GM21360 (cell line): ENCODE measurements around the gene MMS19.
"Not testable (repeated sequence)": the region's sequence is repeated elsewhere in the genome, so short reads cannot be mapped to it uniquely, and the experiment has no call there.

Source experiments
- ATAC-seq: cut with Tn5 transposase; IDR thresholded peaks from one replicate; pipeline ENCODE4 v1.9.1; 2021; ENCODE audit warnings: mild to moderate bottlenecking, moderate library complexity; ENCODE audit not compliant: unreplicated experiment

MMS19 gene

DNA sequence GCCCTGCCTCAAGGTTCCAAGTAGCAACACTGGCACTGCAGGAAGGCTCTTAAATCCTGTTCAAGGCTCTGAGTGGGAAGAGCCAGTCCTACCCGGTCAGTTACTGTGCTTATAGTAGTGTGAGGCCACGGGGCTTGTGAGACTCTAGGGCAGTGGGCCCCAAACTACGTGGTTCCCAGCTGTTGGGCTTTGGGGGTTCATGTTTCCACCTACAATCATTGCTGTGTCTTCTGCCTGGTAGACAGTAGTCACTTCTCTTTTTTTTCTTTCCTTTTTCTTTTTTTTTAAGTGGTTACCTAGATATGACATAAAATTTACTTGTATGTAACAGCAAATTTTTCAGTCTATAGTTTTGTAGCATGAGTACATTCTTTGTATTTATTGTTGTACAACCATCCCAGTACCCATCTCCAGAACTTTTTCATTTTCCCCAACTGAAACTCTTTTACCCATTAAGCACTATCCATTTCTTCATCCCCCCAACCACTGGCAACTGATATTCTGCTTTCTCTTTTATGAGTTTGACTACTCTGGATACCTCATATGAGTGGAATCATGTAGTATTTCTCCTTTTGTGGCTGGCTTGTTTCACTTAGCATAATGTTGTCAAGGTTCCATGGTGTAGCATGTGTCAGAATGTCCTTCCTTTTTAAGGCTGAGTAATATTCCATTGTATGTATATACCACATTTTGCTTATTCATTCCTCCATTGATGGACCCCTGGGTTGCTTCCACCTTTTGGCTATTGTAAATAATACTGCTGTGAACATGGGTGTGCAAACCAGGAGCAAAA is 8.2 kb upstream of the MMS19 start:
- no peak for ATAC-seq

DNA sequence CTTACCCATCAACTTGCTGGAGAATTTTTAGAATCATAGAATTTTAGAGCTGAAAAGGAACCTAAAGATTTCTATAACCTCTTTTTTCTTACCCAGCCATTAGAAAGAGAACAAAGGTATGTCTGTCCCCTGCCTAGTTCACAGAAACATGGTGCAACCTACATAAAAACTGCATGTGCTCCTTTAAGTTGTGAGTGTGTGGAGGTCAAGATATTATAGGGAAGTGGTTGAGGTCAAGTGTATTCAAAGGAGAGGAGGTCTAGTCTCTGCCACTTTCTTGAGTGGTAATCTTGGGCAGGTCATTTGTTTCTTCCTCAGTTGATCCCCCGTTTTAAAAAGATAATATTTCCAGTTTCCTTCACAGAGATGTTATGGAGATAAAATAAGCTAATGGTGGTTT is 6.9 kb upstream of the MMS19 start:
- ATAC-seq, result no peak

- ATAC-seq, result no peak
Measured at GRCh38 chr10:97503406-97503805, 5.2 kb upstream of the MMS19 start.

GRCh38 chr10:97502916-97503315 is 4.7 kb upstream of the MMS19 start:
- ATAC-seq, result no peak

DNA sequence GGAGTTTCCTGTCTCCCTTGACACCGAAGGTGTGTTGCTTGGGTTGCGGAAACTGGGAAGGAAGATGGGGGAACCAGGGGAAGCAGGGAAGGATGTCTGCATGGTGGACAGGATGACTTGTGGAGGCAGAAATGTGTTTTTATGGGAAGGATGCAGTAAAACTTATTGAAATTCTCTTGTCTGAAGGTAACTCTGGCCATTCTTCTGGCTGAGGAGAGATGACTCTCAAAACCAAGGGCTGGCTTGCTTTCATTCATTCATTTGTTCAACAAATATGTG is 2.0 kb upstream of the MMS19 start:
- ATAC-seq, result no peak

DNA sequence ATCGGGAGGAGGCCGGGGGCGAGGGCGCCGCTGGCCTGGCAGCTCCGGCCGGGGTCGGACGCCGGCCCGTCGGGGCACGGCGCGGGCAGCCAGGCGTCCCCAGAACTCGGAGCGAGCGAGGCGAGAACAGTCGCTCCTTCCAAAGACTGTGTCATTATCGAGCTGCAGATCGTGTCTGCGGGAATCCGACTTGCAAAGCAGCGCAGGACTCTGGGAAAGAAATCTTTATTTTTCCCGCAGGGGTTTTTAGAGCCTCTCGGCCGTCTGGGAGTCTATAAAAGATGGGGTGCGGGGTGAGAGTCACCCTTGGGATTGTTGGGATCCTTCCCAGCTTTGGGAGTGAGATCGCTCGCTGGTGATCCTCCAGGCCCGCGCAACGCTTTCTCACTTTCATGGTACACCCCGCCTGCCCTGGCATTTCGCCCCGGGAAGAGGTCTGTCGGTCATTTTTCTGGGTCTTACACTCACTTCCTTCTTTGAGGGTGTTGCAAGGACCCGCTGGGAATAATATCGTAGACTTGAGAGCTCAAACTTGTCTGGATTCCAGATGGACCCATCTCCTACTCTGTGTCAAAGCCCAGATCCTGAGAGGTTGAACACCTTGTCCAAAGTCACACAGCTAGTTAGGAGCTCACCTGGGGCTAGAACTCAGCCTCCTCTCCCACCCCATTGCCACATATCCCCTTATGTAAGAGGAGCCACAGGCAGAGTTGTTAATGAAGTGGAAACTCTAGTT is 1.5 kb upstream of the MMS19 start:
- ATAC-seq, result no peak

GRCh38 chr10:97498841-97499560 is 779 bp upstream of the MMS19 start, which contains the start of gene UBTD1:
Gene UBTD1, plus strand, starts transcription at chr10:97498924. Its CDS starts 280 bp downstream, at chr10:97499204.
- ATAC-seq, result no peak

- ATAC-seq, result peak; percentile 29
Measured at GRCh38 chr10:97497572-97498075, 598 bp downstream of the MMS19 start.

GRCh38 chr10:97494863-97495506 is 3.2 kb downstream of the MMS19 start:
- no peak for ATAC-seq

DNA sequence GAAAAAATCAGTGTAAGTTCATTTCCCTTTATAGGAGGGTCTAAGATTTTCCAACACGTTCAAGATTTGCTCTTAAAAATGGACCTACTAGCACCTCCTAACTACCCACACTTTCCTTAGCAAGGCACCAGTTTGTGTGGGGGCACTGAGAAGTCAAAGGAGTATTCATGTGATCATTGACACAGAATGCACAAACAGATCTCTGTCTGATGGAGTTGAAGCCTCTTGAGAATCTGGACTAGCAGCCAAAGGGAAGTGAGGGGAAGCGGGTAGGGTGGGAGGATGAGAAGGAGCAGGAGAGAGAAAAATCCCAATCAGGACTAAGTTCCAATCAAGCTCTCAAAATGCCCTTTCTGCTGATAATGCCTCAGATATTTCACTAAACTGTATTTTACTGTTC is 4.1 kb downstream of the MMS19 start:
- ATAC-seq, result no peak

DNA sequence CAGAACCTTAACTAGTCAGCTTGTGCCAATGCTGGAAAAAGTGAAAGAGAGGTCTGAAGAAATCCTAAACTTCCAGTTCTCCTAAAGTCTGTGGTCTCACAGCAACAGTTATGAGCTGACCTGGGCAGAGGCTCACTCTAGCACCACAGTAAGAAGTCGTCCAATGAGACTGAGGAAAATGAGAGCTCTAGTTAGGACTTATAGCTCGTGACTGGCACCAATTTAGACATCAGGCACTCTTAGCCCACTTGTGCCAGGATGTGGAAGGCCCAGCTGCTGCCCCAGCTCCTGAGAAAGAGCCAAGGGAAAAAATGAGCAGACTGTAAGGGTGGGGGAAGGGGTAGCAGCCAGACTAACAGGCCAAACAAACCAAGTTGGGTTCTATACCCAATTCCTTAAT is 7.6 kb downstream of the MMS19 start:
- ATAC-seq, result no peak

DNA sequence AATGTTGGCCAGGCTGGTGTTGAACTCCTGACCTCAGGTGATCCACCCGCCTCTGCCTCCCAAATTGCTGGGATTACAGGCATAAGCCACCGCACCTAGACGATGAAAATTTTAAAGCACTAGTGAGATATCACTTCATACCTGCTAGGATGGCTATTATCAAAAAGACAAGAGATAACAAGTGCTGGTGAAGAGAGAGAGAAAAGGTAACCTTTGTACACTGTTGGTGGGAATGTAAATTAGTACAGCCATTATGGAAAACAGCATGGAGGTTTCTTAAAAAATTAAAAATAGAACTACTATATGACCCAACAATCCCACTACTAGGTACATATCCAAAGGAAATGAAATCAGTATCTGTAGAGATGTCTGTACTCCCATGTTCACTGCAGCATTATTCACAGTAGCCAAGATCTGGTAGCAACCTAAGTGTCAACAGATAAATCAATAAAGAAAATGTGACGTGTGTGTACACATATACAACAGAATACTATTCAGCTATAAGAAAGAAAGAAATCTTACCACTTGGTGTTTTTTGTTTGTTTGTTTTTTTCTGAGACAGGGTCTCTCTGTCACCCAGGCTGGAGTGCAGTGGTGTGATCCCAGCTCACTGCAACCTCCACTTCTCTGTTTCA is 12.5 kb downstream of the MMS19 start:
- no peak for ATAC-seq

DNA sequence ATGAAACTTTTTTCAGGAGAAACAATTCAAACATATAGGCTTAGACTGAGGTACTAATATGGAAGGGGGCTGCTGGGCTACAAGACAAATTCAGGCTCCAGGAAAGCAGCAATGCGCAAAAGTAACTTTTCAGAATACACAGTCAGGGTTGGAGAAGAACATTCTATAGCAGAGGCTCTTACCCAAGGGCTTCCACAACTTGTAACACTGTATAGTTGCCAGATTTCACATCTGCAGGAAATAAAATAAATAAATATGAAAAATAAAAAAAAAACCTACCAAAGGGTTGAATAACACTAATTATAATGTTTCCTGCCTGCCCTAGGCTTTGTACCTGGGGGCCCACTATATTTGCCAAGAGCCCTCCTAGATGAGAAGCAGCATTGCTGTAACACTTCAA is 14.3 kb downstream of the MMS19 start:
- no peak for ATAC-seq

GRCh38 chr10:97483506-97483905 is 14.7 kb downstream of the MMS19 start:
- no peak for ATAC-seq

- ATAC-seq, result no peak
Measured at GRCh38 chr10:97482381-97482780, 15.8 kb downstream of the MMS19 start.

GRCh38 chr10:97481071-97481470 is 17.2 kb downstream of the MMS19 start:
- ATAC-seq, result no peak

DNA sequence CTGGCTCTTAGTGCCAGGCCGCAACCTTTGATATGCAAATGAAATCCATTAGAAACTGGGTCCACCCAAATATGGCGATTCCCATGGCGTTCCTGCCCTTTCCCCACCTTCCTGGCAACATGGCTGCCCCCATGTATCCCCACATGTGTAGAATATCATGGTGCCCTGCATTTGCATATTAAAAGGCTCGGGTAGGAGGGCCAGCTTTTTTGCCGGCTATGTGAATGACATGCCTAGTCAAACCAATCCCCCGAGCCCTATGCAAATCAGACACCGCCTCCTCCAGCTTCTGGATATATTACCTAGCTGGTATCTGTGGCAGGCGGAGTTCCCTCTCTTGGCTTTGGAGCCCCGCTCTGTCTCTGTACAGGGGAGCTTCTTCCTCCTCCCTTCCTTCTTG is 18.3 kb downstream of the MMS19 start:
- ATAC-seq, result no peak

DNA sequence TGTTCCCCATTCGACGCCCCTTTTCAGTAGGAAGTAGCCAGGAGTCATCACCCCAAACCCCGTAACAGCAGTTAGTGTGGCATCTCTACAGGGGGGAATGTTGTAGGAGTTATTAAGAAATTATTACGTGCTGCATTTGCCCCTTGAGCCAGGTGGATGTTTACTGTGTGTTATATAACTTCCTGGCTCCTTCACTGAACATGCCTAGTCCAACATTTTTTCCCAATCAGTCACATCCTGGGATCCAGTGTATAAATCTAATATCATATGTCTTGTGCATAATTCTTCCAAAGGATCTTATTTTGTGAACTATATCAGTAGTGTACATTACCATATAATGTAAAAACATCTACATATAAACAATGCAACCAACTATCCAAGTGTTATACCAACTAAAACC is 18.8 kb downstream of the MMS19 start:
- ATAC-seq, result not testable (repeated sequence)

DNA sequence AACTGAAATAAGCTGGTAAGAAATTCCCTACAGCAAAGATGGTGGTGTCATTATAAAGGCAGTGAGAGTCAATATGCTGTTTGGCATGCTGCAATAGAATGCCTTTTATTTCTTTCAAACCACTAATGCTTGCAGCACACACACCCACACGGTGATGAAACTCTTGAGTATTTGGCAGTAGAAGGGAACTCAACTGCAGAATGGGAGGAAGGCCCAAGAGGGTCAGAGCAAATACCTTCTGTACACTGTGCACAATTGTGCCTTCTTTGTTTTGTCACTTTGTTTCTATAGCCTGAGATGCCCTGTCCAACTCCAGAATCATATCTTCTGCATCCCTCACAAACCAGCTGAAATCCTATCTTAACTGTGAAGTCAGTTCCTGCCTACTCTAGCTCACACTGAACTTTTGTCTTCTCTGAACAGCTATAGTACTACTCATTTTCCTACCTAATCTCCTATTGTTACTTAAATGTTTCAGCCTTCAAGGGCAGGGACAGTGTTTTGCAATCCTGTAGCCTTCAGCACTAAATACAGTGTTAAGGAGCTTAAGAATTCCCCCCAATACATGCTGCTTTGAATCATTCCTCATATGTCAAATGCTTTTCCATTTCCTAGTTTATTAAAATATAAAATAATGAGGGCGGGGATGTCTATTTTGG is 22.2 kb downstream of the MMS19 start:
- ATAC-seq, result no peak

DNA sequence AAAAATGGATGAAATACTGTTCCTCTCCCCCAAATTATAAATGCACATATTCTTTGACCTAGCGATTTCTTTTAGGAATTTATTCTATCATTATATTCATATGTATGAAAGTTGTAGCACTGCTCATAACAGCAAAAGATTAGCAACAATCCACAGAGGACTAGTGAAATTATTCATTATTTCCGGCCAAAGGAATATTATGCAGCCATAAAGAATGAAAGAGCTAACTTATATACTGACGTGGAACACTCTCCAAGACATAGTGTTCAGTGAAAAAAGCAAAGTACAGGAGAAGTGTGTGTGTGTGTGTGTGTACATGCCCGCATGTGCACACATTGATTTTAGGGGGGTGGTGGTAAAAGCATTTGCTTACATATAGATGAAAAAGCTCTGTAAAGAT is 23.3 kb downstream of the MMS19 start:
- no peak for ATAC-seq
